Ovary (tissue), 9 donors: ENCODE results near the gene MYOF. TPM values are rescaled to one million over a fixed set of nuclear protein-coding genes. Genes with fewer than 3 reads are reported as not detected.
A peak's percentile ranks its signal among the peaks of the same experiment; 100 is the strongest.
"Not testable (repeated sequence)": the region's sequence is repeated elsewhere in the genome, so short reads cannot be mapped to it uniquely, and the experiment has no call there.

Source experiments
- DNase-seq, 5 donors: peaks; one replicate each; pipeline ENCODE4 v3.0.0-alpha.2; 2019 to 2020
- H3K27ac ChIP-seq, 2 donors: fragments of 200-600 bp; one replicate each; pipeline versions ENCODE4 v1.5.1 to v1.8.0; 2019 to 2022
- H3K27me3 ChIP-seq: fragments of 200-600 bp; one replicate; pipeline ENCODE4 v1.8.0; 2022
- H3K36me3 ChIP-seq: fragments of 200-600 bp; sonication (generic); one replicate; pipeline ENCODE4 v1.5.1; 2019
- H3K4me1 ChIP-seq: one replicate; pipeline ENCODE4 v1.8.1; 2013; ENCODE audit warnings: mild to moderate bottlenecking, moderate library complexity; ENCODE audit not compliant: insufficient read depth
- H3K4me3 ChIP-seq: fragments of 200-600 bp; sonication (generic); one replicate; pipeline ENCODE4 v1.5.1; 2017
- H3K9me3 ChIP-seq, 2 donors: fragments of 200-600 bp in 1 of 2; sonication (generic) in 1 of 2; one replicate each; pipeline versions ENCODE4 v1.5.1 to v1.8.1; 2013 to 2019; ENCODE audit warnings: mild to moderate bottlenecking in 1 of 2, moderate library complexity in 1 of 2
- CTCF ChIP-seq, 3 donors: fragments of 450-650 bp in 2 of 3; fragments of 200-600 bp in 1 of 3; IDR thresholded peaks; one replicate each; pipeline versions ENCODE4 v1.5.1 to v1.8.0; 2016 to 2022; ENCODE audit warnings: antibody characterized with exemption in 3 of 3, mild to moderate bottlenecking in 1 of 3
- EP300 ChIP-seq: sonication (generic); formaldehyde crosslinking; IDR thresholded peaks from one replicate; pipeline ENCODE4 v1.6.1; 2017; ENCODE audit warnings: antibody characterized with exemption
- POLR2A ChIP-seq: fragments of 450-650 bp; IDR thresholded peaks from one replicate; pipeline ENCODE4 v1.6.1; 2017; ENCODE audit warnings: antibody characterized with exemption, mild to moderate bottlenecking, moderate library complexity
- WGBS, 3 donors: extraction: QIAGEN DNeasy Blood & Tissue Kit in 1 of 3; methylation state at CpG; one replicate each; pipeline versions ENCODE4 v1.1.5 to v1.1.7; 2013 to 2017; 5-methylcytosine and 5-hydroxymethylcytosine counted together
- intact Hi-C, 4 donors: fragments of 100-400 bp; cut with DNase I; formaldehyde crosslinking; loops; one replicate each; pipeline versions ENCODE4 v1.11.0 to v1.15.1; 2022 to 2023
- polyA plus RNA-seq, 2 donors: library from polyadenylated mRNA; stranded (reverse); fragments of 200-250 nt in 1 of 2; fragments of 350-450 nt in 1 of 2; fragmentation: Illumina TruSeq in 1 of 2; extraction: RNeasy Lipid Tissue Mini Kit (QIAGEN cat#74804) in 1 of 2; gene quantifications; one replicate each; pipeline ENCODE4 v1.2.3, GENCODE V29; 2013 to 2014
- total RNA-seq, 7 donors: library from RNA; depleted of rRNA in 2 of 7; stranded (reverse); fragments of >200 nt in 2 of 7; fragmentation: NEBNext Ultra II Directional in 3 of 7; extraction: Animal tissue kit (Norgen Biotek cat#: 25700) in 3 of 7; gene quantifications; one replicate each; pipeline versions ENCODE4 v1.1.0 to v1.2.4, GENCODE V29; 2016 to 2023
- donor health status: DM: no; HTN: no; CAD: no; lungs with moderate emphysema.
- donor health status: DM: no; HTN: no; CAD: no.
- donor health status: Bipolar disorder and iron deficiency.
- donor health status: DM: yes; HTN: yes; CAD: no.
- donor health status: DM: no; HTN: no; CAD: no.
- donor health status: DM: yes; HTN: yes; CAD: no.

MYOF gene
- total and polyA plus RNA-seq, 9 donors, result 7.9 to 89.0 (median 45.7) TPM

DNA sequence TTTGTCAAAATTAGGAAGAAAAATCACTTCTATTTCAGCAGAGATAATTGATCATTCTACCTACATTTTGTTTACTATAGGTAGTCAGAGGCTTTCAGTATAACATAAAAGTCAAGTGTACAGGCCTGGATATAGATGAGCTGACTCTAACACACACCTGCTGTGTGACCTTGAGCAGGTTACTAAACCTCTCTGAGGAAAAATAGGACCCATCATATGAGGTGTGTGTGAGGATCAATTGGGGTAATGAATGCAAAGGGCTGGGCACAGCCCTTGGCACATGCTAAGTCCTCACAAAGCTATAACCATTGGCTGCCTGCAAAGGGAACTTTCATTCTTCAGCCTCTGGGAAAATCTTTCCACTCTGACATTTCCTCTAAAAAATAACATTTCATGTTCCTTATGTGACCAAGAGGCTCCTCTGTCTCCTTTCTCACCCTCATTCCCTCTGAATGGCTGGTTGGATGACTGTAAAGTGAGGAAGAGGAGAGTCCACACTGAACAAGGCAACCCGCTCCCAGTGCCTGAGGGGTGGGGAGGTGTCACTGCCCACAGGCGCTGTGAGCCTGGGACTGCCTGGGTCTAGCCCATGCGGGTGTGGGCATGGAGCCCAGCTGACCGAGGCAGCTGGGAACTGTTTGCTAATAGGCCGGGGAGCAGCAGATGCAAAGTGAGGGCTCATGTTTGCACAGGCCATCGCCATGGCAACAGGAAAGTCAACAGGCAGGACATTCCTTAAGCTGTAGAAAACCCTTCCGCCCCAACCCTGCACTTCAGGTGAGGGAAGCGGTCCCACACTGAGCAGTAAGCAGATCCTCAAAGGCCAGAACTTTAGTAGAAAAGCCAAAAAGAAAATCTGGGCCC, 36.8 kb downstream of the MYOF start:
- TF ChIP-seq EP300 (peak; percentile 40), POLR2A (peak; percentile 46), CTCF (IDR thresholded peaks at IDR 0.05) (no peak)
- Histone ChIP-seq H3K9me3 (no peaks in the 10 kb centered on the region), H3K36me3 (no peaks in the 10 kb centered on the region), H3K4me1 (peaks cover 7% of the 10 kb centered on the region), H3K27me3 (no peaks in the 10 kb centered on the region), H3K27ac (peak overlapping the region in 1 of 2 donors; percentile 57), H3K4me3 (no peak overlapping the region)
- DNase-seq, result peak; percentile 87 to 95 (median 93)
- WGBS, 3 donors, result 9 to 17% (median 11%) methylated on average over 8 of the region's 8 CpGs
- intact Hi-C loops, result no loop called here

GRCh38 chr10:93443481-93443880, 38.7 kb downstream of the MYOF start:
- peaks cover 11% of the 10 kb centered on the region for H3K4me1 ChIP-seq
- DNase-seq, result no peak
- TF ChIP-seq CTCF (IDR thresholded peaks at IDR 0.05), result no peak
- no peak for TF ChIP-seq POLR2A
- TF ChIP-seq EP300, result no peak
- H3K27me3 ChIP-seq, result no peaks in the 10 kb centered on the region
- H3K27ac ChIP-seq, result no peak overlapping the region
- no peaks in the 10 kb centered on the region for H3K9me3 ChIP-seq
- no peak overlapping the region for H3K4me3 ChIP-seq
- H3K36me3 ChIP-seq, result no peaks in the 10 kb centered on the region
- WGBS, 3 donors, result 88 to 92% (median 91%) methylated on average over 1 of the region's 1 CpG
- intact Hi-C loops, result no loop called here

- H3K9me3 ChIP-seq, H3K36me3 ChIP-seq, H3K27ac ChIP-seq, H3K27me3 ChIP-seq, DNase-seq, H3K4me3 ChIP-seq, intact Hi-C loops: not testable (repeated sequence)
- peaks cover 17% of the 10 kb centered on the region for H3K4me1 ChIP-seq
- 93 to 96% (median 95%) methylated on average over 10 of the region's 10 CpGs for WGBS, 3 donors
Observed at GRCh38 chr10:93442721-93443120, 39.4 kb downstream of the MYOF start.

- TF ChIP-seq EP300, result no peak
- TF ChIP-seq POLR2A, result no peak
- TF ChIP-seq CTCF (IDR thresholded peaks at IDR 0.05), result no peak
- H3K4me1 ChIP-seq, result peaks cover 21% of the 10 kb centered on the region
Observed at GRCh38 chr10:93440591-93441091, 41.5 kb downstream of the MYOF start.

More at GRCh38 chr10:93440591-93441091, 41.5 kb downstream of the MYOF start:
- Histone ChIP-seq H3K27ac (no peak overlapping the region), H3K27me3 (no peaks in the 10 kb centered on the region), H3K4me3 (no peak overlapping the region), H3K9me3 (no peaks in the 10 kb centered on the region), H3K36me3 (no peaks in the 10 kb centered on the region)
- intact Hi-C loops, result no loop called here
- no peak for DNase-seq
- 53 to 72% (median 68%) methylated on average over 2 of the region's 2 CpGs for WGBS, 3 donors
